Measurements from ENCODE around the gene PIGX. TPM values are rescaled to one million over a fixed set of nuclear protein-coding genes. Genes with fewer than 3 reads are reported as not detected.
"Not testable (repeated sequence)": the region's sequence is repeated elsewhere in the genome, so short reads cannot be mapped to it uniquely, and the experiment has no call there.

The PIGX gene
- total and polyA plus RNA-seq, 10 donors = 4.5 to 29.2 (median 15.5) TPM

DNA sequence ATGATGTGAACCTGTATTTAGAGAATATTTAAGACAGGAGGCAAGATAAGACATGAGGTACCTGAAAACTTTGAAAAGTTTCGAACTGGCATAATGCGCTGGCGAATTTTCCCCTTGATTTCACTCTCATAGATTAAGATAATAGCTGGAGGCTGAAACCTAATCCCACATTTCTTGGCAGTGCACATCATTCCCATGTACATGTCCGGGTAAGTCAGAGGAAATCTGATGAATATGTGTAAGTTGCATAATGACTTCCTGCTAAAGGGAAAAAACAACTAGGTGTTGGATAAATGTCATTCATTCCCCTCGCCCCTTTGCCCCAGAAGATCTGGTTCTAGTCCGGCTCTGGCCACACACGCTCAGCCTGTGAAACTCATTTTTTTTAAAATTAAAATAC is 3.7 kb upstream of the PIGX start:
- Histone ChIP-seq H3K36me3 (peaks cover 0 to 7% (median 0%) of the 10 kb centered on the region in 6 donors), H3K4me1 (peaks cover 4 to 32% (median 20%) of the 10 kb centered on the region in 6 donors), H3K9me3 (no peaks in the 10 kb centered on the region), H3K27ac (no peak overlapping the region), H3K27me3 (replicated peaks in 1 of 7) (no peaks in the 10 kb centered on the region), H3K4me3 (no peak overlapping the region)
- DNase-seq = no peak
- intact Hi-C loops (cut with DNase I; ENCODE audit: low total_unique reads) = no loop called here
- WGBS, 5 donors = 84 to 90% (median 87%) methylated on average over 7 of the region's 7 CpGs
- TF ChIP-seq CTCF (IDR thresholded peaks at IDR 0.05 in 8 of 11, conservative IDR thresholded peaks at IDR 0.05 in 3 of 11) (no peak), POLR2AphosphoS5 (IDR thresholded peaks at IDR 0.05) (no peak), POLR2A (IDR thresholded peaks at IDR 0.05) (no peak)

GRCh38 chr3:196712514-196713413 is 587 bp downstream of the PIGX start:
- H3K4me1 ChIP-seq = peaks cover 4 to 41% (median 23%) of the 10 kb centered on the region in 6 donors
- no peak for DNase-seq
- H3K4me3 ChIP-seq = peak overlapping the region; percentile 75 to 96 (median 92)
- H3K27ac ChIP-seq = peak overlapping the region; percentile 90 to 97 (median 94)
- no peaks in the 10 kb centered on the region for H3K27me3 ChIP-seq (replicated peaks in 1 of 7)
- no peaks in the 10 kb centered on the region for H3K9me3 ChIP-seq
- 6 to 14% (median 8%) methylated on average over 26 to 64 of the region's 64 CpGs for WGBS, 5 donors
- no peaks in the 10 kb centered on the region for H3K36me3 ChIP-seq
- no peak for TF ChIP-seq POLR2A (IDR thresholded peaks at IDR 0.05)
- TF ChIP-seq CTCF (IDR thresholded peaks at IDR 0.05 in 8 of 11, conservative IDR thresholded peaks at IDR 0.05 in 3 of 11) = peak in 2 of 11 experiments; percentile 4 to 28
- intact Hi-C loops (cut with DNase I; ENCODE audit: low total_unique reads) = no loop called here

- H3K36me3 ChIP-seq = peaks cover 0 to 20% (median 2%) of the 10 kb centered on the region in 6 donors
- H3K27me3 ChIP-seq (replicated peaks in 1 of 7); H3K9me3 ChIP-seq; H3K4me3 ChIP-seq; DNase-seq; intact Hi-C loops (cut with DNase I; ENCODE audit: low total_unique reads); H3K27ac ChIP-seq: not testable (repeated sequence)
- H3K4me1 ChIP-seq = peaks cover 0 to 17% (median 11%) of the 10 kb centered on the region in 6 donors
- 82 to 91% (median 88%) methylated on average over 3 of the region's 3 CpGs for WGBS, 5 donors
These were observed 5.0 kb downstream of the PIGX start for GRCh38 chr3:196717162-196717561.

DNA sequence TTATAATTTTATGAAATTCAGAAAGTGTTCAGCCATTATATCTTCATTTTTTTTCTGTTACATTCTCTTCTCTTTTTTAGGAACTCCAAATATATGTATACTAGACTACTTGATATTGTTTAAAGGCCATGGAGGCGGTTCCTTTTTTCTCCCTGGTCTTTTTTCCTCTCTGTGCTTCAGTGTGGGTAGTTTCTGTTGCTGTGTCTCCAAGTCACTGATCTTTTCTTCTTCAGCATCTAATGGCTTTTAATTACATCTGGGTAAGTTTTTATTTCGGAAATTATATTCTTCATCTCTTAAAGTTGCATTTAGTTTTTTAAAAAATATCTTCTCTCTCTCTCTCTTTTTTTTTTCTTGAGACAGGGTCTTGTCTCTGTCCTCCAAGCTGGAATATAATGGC is 8.9 kb downstream of the PIGX start:
- intact Hi-C loops (cut with DNase I; ENCODE audit: low total_unique reads) = no loop called here
- H3K4me1 ChIP-seq = no peaks in the 10 kb centered on the region
- no peaks in the 10 kb centered on the region for H3K9me3 ChIP-seq
- no peak overlapping the region for H3K4me3 ChIP-seq
- H3K27me3 ChIP-seq (replicated peaks in 1 of 7) = no peaks in the 10 kb centered on the region
- TF ChIP-seq POLR2A (IDR thresholded peaks at IDR 0.05) (no peak), CTCF (IDR thresholded peaks at IDR 0.05 in 8 of 11, conservative IDR thresholded peaks at IDR 0.05 in 3 of 11) (no peak), POLR2AphosphoS5 (IDR thresholded peaks at IDR 0.05) (no peak)
- no peak for DNase-seq
- 49 to 97% (median 96%) methylated on average over 2 of the region's 2 CpGs for WGBS, 5 donors
- H3K36me3 ChIP-seq = peaks cover 0 to 45% (median 3%) of the 10 kb centered on the region in 6 donors
- H3K27ac ChIP-seq = no peak overlapping the region

All from spleen (tissue), 11 donors.